ENCODE data around the gene DCAF12. TPM values are rescaled to one million over a fixed set of nuclear protein-coding genes. Genes with fewer than 3 reads are reported as not detected.

The DCAF12 gene
- total and polyA plus RNA-seq, 9 donors, result 17.2 to 65.5 (median 24.8) TPM

DNA sequence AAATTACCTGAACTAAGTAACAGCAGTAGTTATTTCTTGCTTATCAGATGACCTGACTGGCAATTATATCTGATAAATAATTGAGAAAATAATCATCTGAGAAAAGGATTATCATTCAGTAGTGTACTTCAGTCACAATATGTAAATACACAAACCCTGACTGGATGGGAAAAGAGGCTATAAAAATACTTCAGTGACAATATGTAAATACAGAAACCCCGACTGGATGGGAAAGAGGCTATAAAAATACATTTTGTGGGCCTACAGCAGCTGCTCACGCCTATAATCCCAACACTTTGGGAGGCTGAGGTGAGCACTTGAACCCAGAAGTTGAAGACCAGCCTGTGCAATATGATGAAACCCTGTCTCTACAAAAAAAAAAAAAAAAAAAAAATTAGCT, 88.9 kb downstream of the DCAF12 start:
- no peak overlapping the region for H3K27ac ChIP-seq
- no peaks in the 10 kb centered on the region for H3K9me3 ChIP-seq
- no peaks in the 10 kb centered on the region for H3K4me1 ChIP-seq (ENCODE audit: insufficient read depth)
- no peak overlapping the region for H3K4me3 ChIP-seq
- no peaks in the 10 kb centered on the region for H3K36me3 ChIP-seq
- H3K27me3 ChIP-seq, result no peaks in the 10 kb centered on the region
- 86 to 89% (median 88%) methylated on average over 2 of the region's 2 CpGs for WGBS, 3 donors
- intact Hi-C loops (cut with DNase I), result no loop called here
- TF ChIP-seq EP300 (IDR thresholded peaks at IDR 0.05), result no peak
- TF ChIP-seq POLR2A (IDR thresholded peaks at IDR 0.05), result no peak
- TF ChIP-seq, protein P1, sequence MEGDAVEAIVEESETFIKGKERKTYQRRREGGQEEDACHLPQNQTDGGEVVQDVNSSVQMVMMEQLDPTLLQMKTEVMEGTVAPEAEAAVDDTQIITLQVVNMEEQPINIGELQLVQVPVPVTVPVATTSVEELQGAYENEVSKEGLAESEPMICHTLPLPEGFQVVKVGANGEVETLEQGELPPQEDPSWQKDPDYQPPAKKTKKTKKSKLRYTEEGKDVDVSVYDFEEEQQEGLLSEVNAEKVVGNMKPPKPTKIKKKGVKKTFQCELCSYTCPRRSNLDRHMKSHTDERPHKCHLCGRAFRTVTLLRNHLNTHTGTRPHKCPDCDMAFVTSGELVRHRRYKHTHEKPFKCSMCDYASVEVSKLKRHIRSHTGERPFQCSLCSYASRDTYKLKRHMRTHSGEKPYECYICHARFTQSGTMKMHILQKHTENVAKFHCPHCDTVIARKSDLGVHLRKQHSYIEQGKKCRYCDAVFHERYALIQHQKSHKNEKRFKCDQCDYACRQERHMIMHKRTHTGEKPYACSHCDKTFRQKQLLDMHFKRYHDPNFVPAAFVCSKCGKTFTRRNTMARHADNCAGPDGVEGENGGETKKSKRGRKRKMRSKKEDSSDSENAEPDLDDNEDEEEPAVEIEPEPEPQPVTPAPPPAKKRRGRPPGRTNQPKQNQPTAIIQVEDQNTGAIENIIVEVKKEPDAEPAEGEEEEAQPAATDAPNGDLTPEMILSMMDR (IDR thresholded peaks at IDR 0.05), result no peak
- DNase-seq, result no peak

DNA sequence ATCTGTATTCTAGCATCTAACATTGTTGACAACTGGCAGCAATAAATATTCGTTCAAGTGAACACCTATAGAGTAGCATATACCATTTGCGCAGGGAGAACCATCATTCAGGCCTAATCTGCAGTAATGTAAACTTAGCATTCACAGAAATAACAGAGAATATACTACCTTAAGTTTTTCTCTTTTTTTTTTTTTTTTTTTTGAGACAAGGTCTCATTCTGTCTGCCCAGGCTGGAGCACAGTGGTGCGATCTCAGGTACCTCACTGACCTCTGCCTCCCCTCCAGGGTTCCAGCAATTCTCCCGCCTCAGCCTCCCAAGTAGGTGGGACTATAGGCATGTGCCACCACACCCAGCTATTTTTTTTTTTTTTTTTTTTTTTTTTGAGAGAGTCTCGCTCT, 89.9 kb downstream of the DCAF12 start:
- DNase-seq, result no peak
- H3K4me3 ChIP-seq, result no peak overlapping the region
- TF ChIP-seq EP300 (IDR thresholded peaks at IDR 0.05), result no peak
- no peak for TF ChIP-seq POLR2A (IDR thresholded peaks at IDR 0.05)
- intact Hi-C loops (cut with DNase I), result no loop called here
- H3K27ac ChIP-seq, result no peak overlapping the region
- no peaks in the 10 kb centered on the region for H3K36me3 ChIP-seq
- no peaks in the 10 kb centered on the region for H3K27me3 ChIP-seq
- WGBS, 3 donors, result 96 to 97% (median 96%) methylated on average over 5 of the region's 5 CpGs
- no peaks in the 10 kb centered on the region for H3K4me1 ChIP-seq (ENCODE audit: insufficient read depth)
- no peaks in the 10 kb centered on the region for H3K9me3 ChIP-seq

Small RNA genes within 50 kb of the gene (small RNA-seq; reads per million reads assigned to genes)
- not detected for gene RN7SKP114

Other genes starting within 250 kb of the DCAF12 start
- gene UBAP2, start 77.8 kb downstream of the DCAF12 start, total RNA-seq, result 10 to 100 TPM; 17.7 to 46.7 (median 33.4) TPM
- 10 to 100 TPM; 12.7 to 40.9 TPM for gene UBAP2, start 77.8 kb downstream of the DCAF12 start, polyA plus RNA-seq
- gene UBAP1, start 52.3 kb upstream of the DCAF12 start, total RNA-seq, result 10 to 100 TPM; 25.8 to 52.8 (median 44.8) TPM
- 10 to 100 TPM; 42.1 to 93.9 TPM for gene UBAP1, start 52.3 kb upstream of the DCAF12 start, polyA plus RNA-seq
- gene KIF24, start 202.6 kb upstream of the DCAF12 start, total RNA-seq, result 1 to 10 TPM in 3 of 7 donors, under 1 TPM in 4; 0.53 to 3.2 (median 1.00) TPM
- 1 to 10 TPM in 1 of 2 donors, under 1 TPM in 1; 0.47 to 1.1 TPM for gene KIF24, start 202.6 kb upstream of the DCAF12 start, polyA plus RNA-seq
- 10 to 100 TPM; 14.8 to 41.4 (median 24.8) TPM for gene NUDT2, start 202.9 kb upstream of the DCAF12 start, total RNA-seq
- gene NUDT2, start 202.9 kb upstream of the DCAF12 start, polyA plus RNA-seq, result 10 to 100 TPM; 59.3 to 61.4 TPM